Measurements from ENCODE around the gene MSRB3. TPM values are rescaled to one million over a fixed set of nuclear protein-coding genes. Genes with fewer than 3 reads are reported as not detected.

Gene MSRB3
- total RNA-seq, 1 experiment from 2014 or later, result 1.8 TPM

- TF ChIP-seq E2F5 (CRISPR knock-in tag; IDR thresholded peaks at IDR 0.05) (no peak), ZNF512 (CRISPR knock-in tag; IDR thresholded peaks at IDR 0.05; ENCODE audit: borderline replicate concordance) (no peak), CREB1 (CRISPR knock-in tag; IDR thresholded peaks at IDR 0.05) (no peak), TEAD4 (CRISPR knock-in tag; IDR thresholded peaks at IDR 0.05) (no peak), SMAD4 (CRISPR knock-in tag; IDR thresholded peaks at IDR 0.05) (no peak), ZBTB43 (CRISPR knock-in tag; IDR thresholded peaks at IDR 0.05) (no peak)
- ChIA-PET POLR2A (no interaction called here), CTCF (no interaction called here)
- H3K4me1 Mint-ChIP-seq, result no peaks in the 10 kb centered on the region
- H3K27ac Mint-ChIP-seq, result no peak overlapping the region
- DNase-seq (ENCODE audit: low spot score) (no peak), ATAC-seq (no peak)
- no peaks in the 10 kb centered on the region for H3K27me3 Mint-ChIP-seq (ENCODE audit: low read depth)
- H3K9me3 Mint-ChIP-seq, result 0 out of 2 replicates have a peak, but pooled peaks cover 12% of the 10 kb centered on the region
- no peak overlapping the region for H3K4me3 Mint-ChIP-seq
- no peaks in the 10 kb centered on the region for H3K36me3 Mint-ChIP-seq
These were observed 130.0 kb downstream of the MSRB3 start for GRCh38 chr12:65408441-65408840.

- CTCF ChIA-PET, result no interaction called here
- H3K4me3 Mint-ChIP-seq, result no peak overlapping the region
- H3K4me1 Mint-ChIP-seq, result no peaks in the 10 kb centered on the region
- no peak for TF ChIP-seq JUN (CRISPR knock-in tag; IDR thresholded peaks at IDR 0.05)
- no peak for TF ChIP-seq MLX (CRISPR knock-in tag; IDR thresholded peaks at IDR 0.05)
- no peak for TF ChIP-seq CREB1 (CRISPR knock-in tag; IDR thresholded peaks at IDR 0.05)
- TF ChIP-seq ATF1 (CRISPR knock-in tag; IDR thresholded peaks at IDR 0.05), result no peak
- TF ChIP-seq AFF4 (CRISPR knock-in tag; IDR thresholded peaks at IDR 0.05; ENCODE audit: borderline replicate concordance), result no peak
- TF ChIP-seq ZNF396 (CRISPR knock-in tag; IDR thresholded peaks at IDR 0.05; ENCODE audit: borderline replicate concordance), result no peak
- TF ChIP-seq ZNF512 (CRISPR knock-in tag; IDR thresholded peaks at IDR 0.05; ENCODE audit: borderline replicate concordance), result no peak
- no peak for TF ChIP-seq FOXP1 (CRISPR knock-in tag; IDR thresholded peaks at IDR 0.05; ENCODE audit: borderline replicate concordance)
- no peak for TF ChIP-seq IRF1 (CRISPR knock-in tag; IDR thresholded peaks at IDR 0.05)
- no peak for TF ChIP-seq ZNF232 (CRISPR knock-in tag; IDR thresholded peaks at IDR 0.05)
- no peak for TF ChIP-seq ELF4 (CRISPR knock-in tag; IDR thresholded peaks at IDR 0.05; ENCODE audit: low read depth)
- TF ChIP-seq FOXJ3 (CRISPR knock-in tag; IDR thresholded peaks at IDR 0.05; ENCODE audit: borderline replicate concordance), result no peak
- no peak for TF ChIP-seq JAZF1 (CRISPR knock-in tag; IDR thresholded peaks at IDR 0.05)
- no peak for TF ChIP-seq GRHL2 (CRISPR knock-in tag; IDR thresholded peaks at IDR 0.05; ENCODE audit: insufficient replicate concordance, severe bottlenecking)
- H3K27ac Mint-ChIP-seq, result no peak overlapping the region
- POLR2A ChIA-PET, result no interaction called here
- 0 out of 2 replicates have a peak, but pooled peaks cover 4% of the 10 kb centered on the region for H3K9me3 Mint-ChIP-seq
- no peaks in the 10 kb centered on the region for H3K36me3 Mint-ChIP-seq
- no peaks in the 10 kb centered on the region for H3K27me3 Mint-ChIP-seq (ENCODE audit: low read depth)
- DNase-seq (ENCODE audit: low spot score), result no peak
- ATAC-seq, result no peak
These were observed 131.2 kb downstream of the MSRB3 start for GRCh38 chr12:65409726-65410125.
